Neural cell (in vitro differentiated cells): ENCODE results near the gene CD300LF. TPM values are rescaled to one million over a fixed set of nuclear protein-coding genes. Genes with fewer than 3 reads are reported as not detected.
A peak's percentile ranks its signal among the peaks of the same experiment; 100 is the strongest.

Experiments
- H2AFZ ChIP-seq: fragments of 200-600, 300-800 bp; sonication (generic), shearing (Covaris generic); 2 replicates; pipeline ENCODE4 v1.6.0; 2014; ENCODE audit warnings: low read depth, mild to moderate bottlenecking, antibody characterized with exemption, low read length, moderate library complexity
- H3F3A ChIP-seq: fragments of 200-600 bp; shearing (Covaris generic); 2 replicates; pipeline ENCODE4 v1.6.1; 2016; ENCODE audit warnings: mild to moderate bottlenecking, moderate library complexity, mixed read lengths, antibody characterized with exemption, low read length; ENCODE audit not compliant: insufficient read depth, poor library complexity, severe bottlenecking
- H3K27ac ChIP-seq: fragments of 200-600, 300-800 bp; sonication (generic), shearing (Covaris generic); 2 replicates; pipeline ENCODE4 v1.5.1; 2014; ENCODE audit warnings: mild to moderate bottlenecking, low read length, moderate library complexity
- H3K27me3 ChIP-seq: fragments of 300-800, 200-600 bp; sonication (generic), shearing (Covaris generic); 2 replicates; pipeline ENCODE4 v1.6.0; 2014; ENCODE audit warnings: mild to moderate bottlenecking, low read depth, low read length, moderate library complexity; ENCODE audit not compliant: insufficient read depth
- H3K36me3 ChIP-seq: fragments of 300-800, 200-600 bp; sonication (generic), shearing (Covaris generic); 2 replicates; pipeline ENCODE4 v1.5.1; 2014; ENCODE audit warnings: mild to moderate bottlenecking, antibody characterized with exemption, low read length, moderate library complexity; ENCODE audit not compliant: insufficient read depth
- H3K4me2 ChIP-seq: fragments of 300-800, 200-600 bp; sonication (generic), shearing (Covaris generic); 2 replicates; pipeline ENCODE4 v1.6.0; 2014; ENCODE audit warnings: mild to moderate bottlenecking, low read length
- H3K4me3 ChIP-seq: fragments of 300-800, 200-600 bp; sonication (generic), shearing (Covaris generic); 2 replicates; pipeline ENCODE4 v1.5.1; 2014; ENCODE audit warnings: mild to moderate bottlenecking, low read length, moderate library complexity
- H3K79me2 ChIP-seq: fragments of 200-600 bp; shearing (Covaris generic); replicated peaks from 2 replicates; pipeline ENCODE4 v1.6.0; 2014; ENCODE audit warnings: mild to moderate bottlenecking, low read length, moderate library complexity; ENCODE audit not compliant: insufficient read depth
- H3K9ac ChIP-seq: fragments of 300-800, 200-600 bp; sonication (generic), shearing (Covaris generic); 2 replicates; pipeline ENCODE4 v1.6.1; 2016; ENCODE audit warnings: mild to moderate bottlenecking, low read length, mixed read lengths
- H3K9me2 ChIP-seq: fragments of 200-600 bp; shearing (Covaris generic); 2 replicates; pipeline ENCODE4 v1.6.1; 2016; ENCODE audit warnings: mild to moderate bottlenecking, low read length, mixed read lengths; ENCODE audit not compliant: insufficient read depth
- H3K9me3 ChIP-seq: fragments of 200-600, 300-800 bp; sonication (generic), shearing (Covaris generic); 2 replicates; pipeline ENCODE4 v1.6.1; 2016; ENCODE audit warnings: mild to moderate bottlenecking, mixed run types, low read length, moderate library complexity, mixed read lengths
- H4K20me1 ChIP-seq: fragments of 200-600 bp; shearing (Covaris generic); 2 replicates; pipeline ENCODE4 v1.6.1; 2016; ENCODE audit warnings: mild to moderate bottlenecking, mixed run types; ENCODE audit not compliant: insufficient read depth
- EP300 ChIP-seq: fragments of 450-650 bp; conservative IDR thresholded peaks from 2 replicates; pipeline ENCODE4 v1.6.1; 2014; ENCODE audit warnings: antibody characterized with exemption, mild to moderate bottlenecking, moderate library complexity; ENCODE audit not compliant: poor library complexity, severe bottlenecking
- EZH2 ChIP-seq: fragments of 200-600, 300-800 bp; shearing (Covaris generic), sonication (generic); IDR thresholded peaks from 2 replicates; pipeline ENCODE4 v1.6.1; 2014; ENCODE audit warnings: antibody characterized with exemption, low read length, borderline replicate concordance, mild to moderate bottlenecking; ENCODE audit not compliant: insufficient read depth, poor library complexity, severe bottlenecking
- MXI1 ChIP-seq: fragments of 450-650 bp; conservative IDR thresholded peaks from 2 replicates; pipeline ENCODE4 v1.6.1; 2014; ENCODE audit warnings: antibody characterized with exemption, mild to moderate bottlenecking; ENCODE audit not compliant: poor library complexity, severe bottlenecking
- POLR2AphosphoS5 ChIP-seq: IDR thresholded peaks from 2 replicates; pipeline ENCODE4 v1.6.1; 2012
- RAD21 ChIP-seq: fragments of 450-650 bp; conservative IDR thresholded peaks from 2 replicates; pipeline ENCODE4 v1.6.1; 2014; ENCODE audit warnings: antibody characterized with exemption, mild to moderate bottlenecking, moderate library complexity
- REST ChIP-seq: IDR thresholded peaks from 2 replicates; pipeline ENCODE4 v1.6.1; 2012; ENCODE audit warnings: borderline replicate concordance
- SMC3 ChIP-seq: fragments of 450-650 bp; conservative IDR thresholded peaks from 2 replicates; pipeline ENCODE4 v1.6.1; 2014; ENCODE audit warnings: antibody characterized with exemption, mild to moderate bottlenecking, moderate library complexity; ENCODE audit not compliant: poor library complexity
- TAF1 ChIP-seq: IDR thresholded peaks from 2 replicates; pipeline ENCODE4 v1.6.1; 2012; ENCODE audit warnings: low read depth
- polyA plus RNA-seq: library from polyadenylated mRNA; depleted of rRNA; stranded (reverse); fragments of >200 nt; gene quantifications from 2 replicates; pipeline ENCODE4 v1.2.3, GENCODE V29; 2014
- TF ChIP-seq, protein P1 (sequence below): fragments of 450-650 bp; IDR thresholded peaks from 2 replicates; pipeline ENCODE4 v1.5.1; 2014; ENCODE audit warnings: antibody characterized with exemption, mild to moderate bottlenecking, moderate library complexity; ENCODE audit not compliant: poor library complexity, severe bottlenecking

Gene CD300LF
- polyA plus RNA-seq, 1 donor from 2014 or later = not detected

DNA sequence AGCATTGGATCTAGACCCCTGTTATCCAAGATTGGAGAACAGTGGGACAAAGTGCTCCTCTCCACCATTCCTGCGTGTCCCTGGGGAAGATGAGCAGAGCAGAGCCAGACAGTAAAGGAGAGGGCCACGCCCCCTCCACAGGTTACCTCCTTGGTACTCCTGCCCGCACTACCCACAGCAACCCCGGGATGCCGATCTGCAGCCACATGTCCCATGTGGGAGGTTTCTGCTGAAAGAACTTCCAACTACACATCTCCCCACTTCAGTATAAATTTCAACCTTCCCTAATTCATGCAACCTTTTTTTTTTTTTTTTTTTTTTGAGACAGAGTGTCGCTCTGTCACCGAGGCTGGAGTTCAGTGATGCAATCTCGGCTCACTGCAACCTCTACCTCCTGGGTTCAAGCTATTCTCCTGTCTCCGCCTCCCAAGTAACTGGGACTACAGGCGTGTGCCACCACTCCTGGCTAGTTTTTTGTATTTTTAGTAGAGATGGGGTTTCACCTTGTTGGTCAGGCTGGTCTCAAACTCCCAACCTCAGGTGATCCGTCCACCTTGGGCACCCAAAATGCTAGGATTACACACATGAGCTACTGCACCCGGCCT lies 26.6 kb upstream of the CD300LF start:
- Histone ChIP-seq H3K9ac (no peak overlapping the region), H3K4me2 (no peak overlapping the region), H3K9me3 (no peaks in the 10 kb centered on the region), H4K20me1 (no peaks in the 10 kb centered on the region), H3K4me3 (no peak overlapping the region), H3K9me2 (no peaks in the 10 kb centered on the region), H3K36me3 (no peaks in the 10 kb centered on the region), H2AFZ (no peak overlapping the region), H3F3A (no peaks in the 10 kb centered on the region), H3K79me2 (no peaks in the 10 kb centered on the region), H3K27me3 (peaks cover 51% of the 10 kb centered on the region), H3K27ac (no peak overlapping the region)
- no peak for TF ChIP-seq REST
- no peak for TF ChIP-seq POLR2AphosphoS5
- no peak for TF ChIP-seq SMC3
- TF ChIP-seq EZH2 = no peak
- no peak for TF ChIP-seq RAD21
- no peak for TF ChIP-seq TAF1
- TF ChIP-seq EP300 = no peak
- no peak for TF ChIP-seq MXI1
- TF ChIP-seq, protein P1, sequence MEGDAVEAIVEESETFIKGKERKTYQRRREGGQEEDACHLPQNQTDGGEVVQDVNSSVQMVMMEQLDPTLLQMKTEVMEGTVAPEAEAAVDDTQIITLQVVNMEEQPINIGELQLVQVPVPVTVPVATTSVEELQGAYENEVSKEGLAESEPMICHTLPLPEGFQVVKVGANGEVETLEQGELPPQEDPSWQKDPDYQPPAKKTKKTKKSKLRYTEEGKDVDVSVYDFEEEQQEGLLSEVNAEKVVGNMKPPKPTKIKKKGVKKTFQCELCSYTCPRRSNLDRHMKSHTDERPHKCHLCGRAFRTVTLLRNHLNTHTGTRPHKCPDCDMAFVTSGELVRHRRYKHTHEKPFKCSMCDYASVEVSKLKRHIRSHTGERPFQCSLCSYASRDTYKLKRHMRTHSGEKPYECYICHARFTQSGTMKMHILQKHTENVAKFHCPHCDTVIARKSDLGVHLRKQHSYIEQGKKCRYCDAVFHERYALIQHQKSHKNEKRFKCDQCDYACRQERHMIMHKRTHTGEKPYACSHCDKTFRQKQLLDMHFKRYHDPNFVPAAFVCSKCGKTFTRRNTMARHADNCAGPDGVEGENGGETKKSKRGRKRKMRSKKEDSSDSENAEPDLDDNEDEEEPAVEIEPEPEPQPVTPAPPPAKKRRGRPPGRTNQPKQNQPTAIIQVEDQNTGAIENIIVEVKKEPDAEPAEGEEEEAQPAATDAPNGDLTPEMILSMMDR = no peak

- no peak overlapping the region for H2AFZ ChIP-seq
- H3K27ac ChIP-seq = no peak overlapping the region
- H3F3A ChIP-seq = no peaks in the 10 kb centered on the region
- no peak for TF ChIP-seq RAD21
- no peak for TF ChIP-seq SMC3
- TF ChIP-seq, protein P1 = no peak
- no peak for TF ChIP-seq EZH2
- no peak for TF ChIP-seq POLR2AphosphoS5
- no peak for TF ChIP-seq EP300
- TF ChIP-seq TAF1 = no peak
- TF ChIP-seq REST = no peak
- no peak for TF ChIP-seq MXI1
- peaks cover 61% of the 10 kb centered on the region for H3K27me3 ChIP-seq
- no peak overlapping the region for H3K4me2 ChIP-seq
- peaks cover 5% of the 10 kb centered on the region for H3K9me3 ChIP-seq
- no peaks in the 10 kb centered on the region for H3K36me3 ChIP-seq
- H3K79me2 ChIP-seq = no peaks in the 10 kb centered on the region
- no peaks in the 10 kb centered on the region for H3K9me2 ChIP-seq
- no peak overlapping the region for H3K9ac ChIP-seq
- H3K4me3 ChIP-seq = peak overlapping the region; percentile 42
- no peaks in the 10 kb centered on the region for H4K20me1 ChIP-seq
Measured at GRCh38 chr17:74738051-74738996, 25.6 kb upstream of the CD300LF start.
